MCF 10A (cell line): ENCODE data around the gene BTG4. TPM values are rescaled to one million over a fixed set of nuclear protein-coding genes. Genes with fewer than 3 reads are reported as not detected.

Experiments used
- BruUV-seq: library from RNA; stranded (reverse); fragments of 400-500 nt; replicated peaks from 2 replicates; lab custom pipeline; 2021; lab: Mats Ljungman, UMichigan
- CTCF ChIA-PET: fragments of 300-600 bp; sonication (Branson Sonifier 250); formaldehyde crosslinking; extraction: SDS; loops from one replicate; lab custom pipeline; 2021; ENCODE audit warnings: antibody characterized with exemption, inconsistent platforms; lab: Yijun Ruan, JAX
- POLR2A ChIA-PET: fragments of 300-600, 350-650 bp; sonication (Branson Sonifier 250); formaldehyde crosslinking; extraction: SDS; loops from one replicate; lab custom pipeline; 2020; ENCODE audit warnings: antibody characterized with exemption, inconsistent platforms; lab: Yijun Ruan, JAX
- DNase-seq: peaks from one replicate; pipeline ENCODE4 v3.0.0-alpha.2; 2018; ENCODE audit not compliant: unreplicated experiment
- H3K27ac Mint-ChIP-seq: one replicate; pipeline ENCODE4 v1.8.0; 2022; ENCODE audit warnings: mild to moderate bottlenecking, low read depth, mixed read lengths; ENCODE audit not compliant: unreplicated experiment
- H3K27me3 Mint-ChIP-seq: one replicate; pipeline ENCODE4 v1.8.0; 2022; ENCODE audit warnings: mixed read lengths; ENCODE audit not compliant: insufficient read depth, unreplicated experiment
- H3K36me3 Mint-ChIP-seq: one replicate; pipeline ENCODE4 v1.8.0; 2022; ENCODE audit warnings: mild to moderate bottlenecking, moderate library complexity, mixed read lengths; ENCODE audit not compliant: insufficient read depth, unreplicated experiment
- H3K4me1 Mint-ChIP-seq: one replicate; pipeline ENCODE4 v1.8.0; 2022; ENCODE audit warnings: mixed read lengths; ENCODE audit not compliant: insufficient read depth, unreplicated experiment
- H3K4me3 Mint-ChIP-seq: one replicate; pipeline ENCODE4 v1.8.0; 2022; ENCODE audit warnings: mild to moderate bottlenecking, moderate library complexity, mixed read lengths; ENCODE audit not compliant: unreplicated experiment
- H3K9me3 Mint-ChIP-seq: one replicate; pipeline ENCODE4 v1.8.0; 2022; ENCODE audit warnings: mixed read lengths; ENCODE audit not compliant: unreplicated experiment
- intact Hi-C: fragments of 100-400 bp; cut with micrococcal nuclease; formaldehyde crosslinking; loops from 2 replicates; pipeline ENCODE4 v1.14.1; 2022
- total RNA-seq: library from RNA; stranded (reverse); gene quantifications from 2 replicates; pipeline ENCODE4 v1.2.3, GENCODE V29; 2022
- TF ChIP-seq, protein P1 (sequence below): fragments of 200-600 bp; IDR thresholded peaks from one replicate; pipeline ENCODE4 v1.8.0; 2022; ENCODE audit warnings: antibody characterized with exemption, mild to moderate bottlenecking; ENCODE audit not compliant: unreplicated experiment

BTG4 gene
- total RNA-seq, 1 experiment from 2014 or later: not detected

DNA sequence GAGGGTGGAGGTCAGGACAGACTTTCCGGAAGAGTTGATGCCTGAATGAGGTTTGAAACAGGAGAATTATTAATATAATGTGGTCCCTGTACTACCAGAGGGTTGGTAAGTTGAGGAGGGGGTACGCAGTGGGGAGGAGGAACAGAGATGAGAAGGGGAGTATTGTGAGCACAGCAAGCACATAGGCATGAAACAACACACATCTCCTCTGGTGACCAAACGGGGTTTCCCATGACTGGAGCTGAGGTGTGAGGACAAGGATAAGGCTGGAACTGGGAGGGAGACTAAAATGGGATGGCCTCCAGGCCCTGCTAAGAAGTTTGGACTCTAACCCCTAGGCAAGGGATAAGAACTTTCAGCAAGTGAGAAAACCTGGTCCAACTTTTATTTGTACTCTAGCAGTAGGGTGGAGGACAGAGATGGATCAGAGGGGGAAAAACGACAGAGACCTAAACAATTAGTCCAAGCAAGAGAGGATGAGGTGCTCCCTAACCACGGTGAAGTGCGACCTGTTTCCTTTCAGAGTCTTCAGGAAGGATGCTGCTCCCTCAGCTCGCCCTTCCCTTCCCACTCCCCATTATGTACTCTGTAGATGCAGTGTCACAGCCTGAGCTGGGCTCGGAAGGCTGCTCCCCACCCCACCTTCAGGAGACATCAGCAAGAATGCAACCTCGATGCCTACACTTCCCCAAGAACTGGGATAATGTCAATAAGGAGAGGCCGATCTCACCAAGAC is 59.2 kb downstream of the BTG4 start:
- peaks cover 6% of the 10 kb centered on the region for H3K4me1 Mint-ChIP-seq
- ChIA-PET POLR2A (interaction anchor here (1.4 kb wide), 1 partner anchor 13 kb away, joined by 3 read pairs; no protein-coding TSS in a partner anchor), CTCF (interaction anchor here (0.5 to 6.8 kb wide), 14 partner anchors 12 to 1026 kb away, joined by 3 to 42 read pairs (median 5); no protein-coding TSS in a partner anchor)
- H3K4me3 Mint-ChIP-seq: no peak overlapping the region
- peaks cover 17% of the 10 kb centered on the region for H3K27me3 Mint-ChIP-seq
- TF ChIP-seq, protein P1, sequence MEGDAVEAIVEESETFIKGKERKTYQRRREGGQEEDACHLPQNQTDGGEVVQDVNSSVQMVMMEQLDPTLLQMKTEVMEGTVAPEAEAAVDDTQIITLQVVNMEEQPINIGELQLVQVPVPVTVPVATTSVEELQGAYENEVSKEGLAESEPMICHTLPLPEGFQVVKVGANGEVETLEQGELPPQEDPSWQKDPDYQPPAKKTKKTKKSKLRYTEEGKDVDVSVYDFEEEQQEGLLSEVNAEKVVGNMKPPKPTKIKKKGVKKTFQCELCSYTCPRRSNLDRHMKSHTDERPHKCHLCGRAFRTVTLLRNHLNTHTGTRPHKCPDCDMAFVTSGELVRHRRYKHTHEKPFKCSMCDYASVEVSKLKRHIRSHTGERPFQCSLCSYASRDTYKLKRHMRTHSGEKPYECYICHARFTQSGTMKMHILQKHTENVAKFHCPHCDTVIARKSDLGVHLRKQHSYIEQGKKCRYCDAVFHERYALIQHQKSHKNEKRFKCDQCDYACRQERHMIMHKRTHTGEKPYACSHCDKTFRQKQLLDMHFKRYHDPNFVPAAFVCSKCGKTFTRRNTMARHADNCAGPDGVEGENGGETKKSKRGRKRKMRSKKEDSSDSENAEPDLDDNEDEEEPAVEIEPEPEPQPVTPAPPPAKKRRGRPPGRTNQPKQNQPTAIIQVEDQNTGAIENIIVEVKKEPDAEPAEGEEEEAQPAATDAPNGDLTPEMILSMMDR: no peak
- no peak for DNase-seq
- no peak overlapping the region for H3K27ac Mint-ChIP-seq
- intact Hi-C loops: loop anchor here (5.0 kb wide), 1 partner anchor 134 kb away; no protein-coding TSS in a partner anchor
- H3K36me3 Mint-ChIP-seq: no peaks in the 10 kb centered on the region
- BruUV-seq: no TSS peak
- no peaks in the 10 kb centered on the region for H3K9me3 Mint-ChIP-seq

DNA sequence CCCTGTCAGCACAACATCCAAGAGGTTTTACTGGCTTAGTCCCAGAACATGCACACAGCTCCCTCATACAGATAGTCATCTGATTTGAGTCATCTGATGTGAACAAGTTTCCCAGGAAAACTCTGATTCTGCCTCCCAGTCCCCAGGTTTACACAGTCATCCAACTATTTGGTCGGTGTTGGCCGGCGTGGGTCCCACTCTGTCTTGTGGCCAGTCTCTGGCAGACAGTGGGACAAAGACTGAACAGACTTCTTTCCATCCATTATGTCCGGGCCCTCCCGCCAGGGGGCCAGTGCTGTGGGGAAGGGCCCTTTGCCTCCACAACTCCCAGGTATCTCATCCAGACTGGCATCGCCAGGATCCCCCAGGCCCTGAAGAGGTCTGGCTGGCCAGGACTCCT is 60.0 kb downstream of the BTG4 start:
- intact Hi-C loops: loop anchor here (5.0 kb wide), 1 partner anchor 135 kb away; no protein-coding TSS in a partner anchor
- ChIA-PET CTCF (interaction anchor here (0.7 to 6.8 kb wide), 5 partner anchors 11 to 324 kb away, joined by 3 to 42 read pairs (median 12); no protein-coding TSS in a partner anchor), POLR2A (interaction anchor here (0.7 to 1.4 kb wide), 2 partner anchors 12 to 79 kb away, joined by 3 read pairs; no protein-coding TSS in a partner anchor)
- Mint-ChIP-seq H3K9me3 (no peaks in the 10 kb centered on the region), H3K4me3 (no peak overlapping the region), H3K27me3 (peaks cover 17% of the 10 kb centered on the region), H3K4me1 (peaks cover 6% of the 10 kb centered on the region), H3K36me3 (no peaks in the 10 kb centered on the region), H3K27ac (no peak overlapping the region)
- TF ChIP-seq, protein P1: no peak
- DNase-seq: no peak
- no TSS peak for BruUV-seq

DNA sequence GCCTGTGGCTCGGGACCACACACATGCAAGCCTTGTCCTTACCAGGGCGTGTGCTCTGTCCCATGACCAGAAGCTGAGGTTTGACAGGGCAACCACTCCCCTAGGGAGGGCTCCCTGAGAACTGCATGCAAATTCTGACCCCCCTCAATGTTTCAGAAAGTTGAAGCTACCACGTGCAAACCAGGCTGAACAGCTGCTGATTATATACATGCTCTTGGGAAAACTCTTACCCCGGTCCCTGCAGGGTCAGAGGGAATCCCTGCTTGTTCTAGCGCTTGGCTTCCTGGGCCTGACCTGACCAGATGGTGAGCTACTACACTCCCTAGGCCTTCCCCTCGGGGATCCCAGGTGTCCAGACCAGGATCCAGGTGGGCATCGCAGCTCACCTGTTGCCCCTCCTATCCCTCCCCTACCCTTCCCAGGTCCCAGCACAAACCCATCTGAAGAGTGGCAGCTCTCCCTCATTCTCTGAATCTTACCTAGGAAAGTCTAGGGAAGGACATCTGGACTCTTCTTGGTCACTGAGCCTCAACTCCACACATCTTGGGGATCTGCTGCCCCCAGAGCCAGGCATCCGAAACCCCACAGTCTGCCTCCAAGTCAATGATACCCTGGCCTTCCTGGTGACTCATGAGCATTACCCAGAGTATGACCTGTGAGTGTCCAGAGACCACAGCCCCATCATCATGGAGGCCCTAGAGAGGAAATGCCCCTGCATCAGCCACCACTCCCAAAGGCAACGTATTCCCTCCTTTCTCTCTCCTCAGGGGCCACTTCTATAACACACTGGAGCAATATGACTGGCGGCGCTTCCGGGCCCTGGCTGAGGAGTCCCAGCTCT is 61.5 kb downstream of the BTG4 start:
- BruUV-seq: no TSS peak
- H3K9me3 Mint-ChIP-seq: no peaks in the 10 kb centered on the region
- no peak overlapping the region for H3K27ac Mint-ChIP-seq
- intact Hi-C loops: loop anchor here (5.0 kb wide), 1 partner anchor 137 kb away; no protein-coding TSS in a partner anchor
- peaks cover 12% of the 10 kb centered on the region for H3K4me1 Mint-ChIP-seq
- H3K27me3 Mint-ChIP-seq: peaks cover 17% of the 10 kb centered on the region
- no peak overlapping the region for H3K4me3 Mint-ChIP-seq
- ChIA-PET POLR2A (no interaction called here), CTCF (interaction anchor here (0.5 to 6.8 kb wide), 11 partner anchors 14 to 1004 kb away, joined by 3 to 42 read pairs (median 3); no protein-coding TSS in a partner anchor)
- no peaks in the 10 kb centered on the region for H3K36me3 Mint-ChIP-seq
- DNase-seq: no peak
- TF ChIP-seq, protein P1: no peak
